ENCODE results near the gene RNF111. TPM values are rescaled to one million over a fixed set of nuclear protein-coding genes. Genes with fewer than 3 reads are reported as not detected.

RNF111 gene
- total and polyA plus RNA-seq, 10 of the 15 experiments (the other 5 are each of a cell fraction or from before 2014, with no cell fraction given), result 8.6 to 34.7 (median 15.7) TPM

- in situ Hi-C loops (cut with MboI), result no loop called here
- TF ChIP-seq BCLAF1 (IDR thresholded peaks at IDR 0.05) (no peak), IRF4 (IDR thresholded peaks at IDR 0.05; ENCODE audit: low read depth, low read length) (0 out of 2 replicates have a peak, but pooled peaks have one; percentile 7), TBL1XR1 (IDR thresholded peaks at IDR 0.05; ENCODE audit: low read depth, low read length) (no peak), CTCF (IDR thresholded peaks at IDR 0.05 in 2 of 3, conservative IDR thresholded peaks at IDR 0.05 in 1 of 3; ENCODE audit: control insufficient read depth in 2 of 3, extremely low read depth in 1 of 3, insufficient read depth in 1 of 3, low read depth in 3 of 3, low read length in 3 of 3) (peak; percentile 79 to 87 (median 81)), NFYB (IDR thresholded peaks at IDR 0.05; ENCODE audit: insufficient read depth, low read depth, low read length) (no peak), FOXM1 (IDR thresholded peaks at IDR 0.05; ENCODE audit: low read depth, low read length) (0 out of 2 replicates have a peak, but pooled peaks have one; percentile 24), CREM (IDR thresholded peaks at IDR 0.05; ENCODE audit: low read depth) (no peak), PKNOX1 (IDR thresholded peaks at IDR 0.05) (peak; percentile 22; the same call in 1 of the 2 replicates), ZBED1 (IDR thresholded peaks at IDR 0.05; ENCODE audit: borderline replicate concordance) (no peak), SMC3 (IDR thresholded peaks at IDR 0.05; ENCODE audit: borderline replicate concordance, low read length) (peak; percentile 72; the same call in 1 of the 2 replicates), RAD21 (IDR thresholded peaks at IDR 0.05; ENCODE audit: insufficient read depth, low read depth, low read length) (peak; percentile 82), YY1 (IDR thresholded peaks at IDR 0.05; ENCODE audit: low read depth, low read length) (0 out of 2 replicates have a peak, but pooled peaks have one; percentile 41), BHLHE40 (IDR thresholded peaks at IDR 0.05; ENCODE audit: borderline replicate concordance in 1 of 2, low read depth in 2 of 2, low read length in 1 of 2) (no peak), RUNX3 (IDR thresholded peaks at IDR 0.05; ENCODE audit: low read length) (peak; percentile 43)
- Histone ChIP-seq H3K9me3 (replicated peaks; ENCODE audit: control insufficient read depth, insufficient read depth, low read length) (no peaks in the 10 kb centered on the region), H4K20me1 (ENCODE audit: control insufficient read depth, insufficient read depth) (no peaks in the 10 kb centered on the region), H3K4me3 (no peak overlapping the region), H3K79me2 (ENCODE audit: control insufficient read depth, insufficient read depth, low read length) (no peaks in the 10 kb centered on the region), H2AFZ (ENCODE audit: control insufficient read depth, low read depth, low read length) (peak overlapping the region; percentile 69), H3K27me3 (replicated peaks in 1 of 2; ENCODE audit: control insufficient read depth in 2 of 2, insufficient read depth in 2 of 2, low read length in 1 of 2) (no peaks in the 10 kb centered on the region), H3K4me1 (ENCODE audit: control insufficient read depth, insufficient read depth, low read length) (peaks cover 11% of the 10 kb centered on the region), H3K27ac (ENCODE audit: control insufficient read depth, insufficient read depth) (no peak overlapping the region), H3K9ac (ENCODE audit: control insufficient read depth, insufficient read depth, low read length) (no peak overlapping the region), H3K4me2 (ENCODE audit: control insufficient read depth, insufficient read depth) (peak overlapping the region; percentile 50; the same call in 1 of the 2 replicates), H3K36me3 (ENCODE audit: control insufficient read depth in 2 of 2, insufficient read depth in 2 of 2, low read length in 1 of 2) (no peaks in the 10 kb centered on the region)
- ChIA-PET POLR2A (no interaction called here), SMC1A (ENCODE audit: uncharacterized antibody, unreplicated experiment) (interaction anchor here (0.8 to 2.9 kb wide), 12 partner anchors 16 to 560 kb away, joined by 3 to 12 read pairs (median 4); no protein-coding TSS in a partner anchor), RAD21 (ENCODE audit: unreplicated experiment) (interaction anchor here (0.7 to 2.1 kb wide), 10 partner anchors 22 to 572 kb away, joined by 3 to 8 read pairs (median 4); no protein-coding TSS in a partner anchor), CTCF (interaction anchor here (0.6 to 7.7 kb wide), 32 partner anchors 10 to 735 kb away, joined by 3 to 51 read pairs (median 4); no protein-coding TSS in a partner anchor)
- ATAC-seq (peak; percentile 98), DNase-seq (ENCODE audit: low read depth, low spot score) (no peak), FAIRE-seq (peak; percentile 86)
- intact Hi-C loops (cut with micrococcal nuclease; ENCODE audit: unreplicated experiment), result loop anchor here (2.0 to 10.0 kb wide), 2 partner anchors 535 to 733 kb away; no protein-coding TSS in a partner anchor
- no TSS peak for BruUV-seq (replicated peaks)
- 25% methylated on average over 8 of the region's 8 CpGs for WGBS (ENCODE audit: insufficient coverage, insufficient replicate concordance, low lambda C conversion rate, missing lambda C conversion rate)
Measured at GRCh38 chr15:58957101-58957973, 30.1 kb upstream of the RNF111 start.

Data from GM12878 (cell line).